Upper lobe of right lung (tissue), 1 donor: Measurements from ENCODE around the gene TENT5C. TPM values are rescaled to one million over a fixed set of nuclear protein-coding genes. Genes with fewer than 3 reads are reported as not detected.

Experiments used
- ATAC-seq: fragments of 200-7000 bp; cut with Tn5 transposase; one replicate; pipeline ENCODE4 v1.9.1; 2020; ENCODE audit warnings: mild to moderate bottlenecking, moderate library complexity
- DNase-seq: peaks from one replicate; pipeline ENCODE4 v3.0.0-alpha.2; 2020
- H3K27ac ChIP-seq: fragments of 200-600 bp; one replicate; pipeline ENCODE4 v1.8.0; 2022
- H3K27me3 ChIP-seq: fragments of 200-600 bp; one replicate; pipeline ENCODE4 v1.8.0; 2022; ENCODE audit warnings: mild to moderate bottlenecking
- H3K36me3 ChIP-seq: fragments of 200-600 bp; one replicate; pipeline ENCODE4 v1.8.0; 2022
- H3K4me1 ChIP-seq: fragments of 200-600 bp; one replicate; pipeline ENCODE4 v1.8.0; 2022
- H3K4me3 ChIP-seq: fragments of 200-600 bp; one replicate; pipeline ENCODE4 v1.8.0; 2022; ENCODE audit warnings: mild to moderate bottlenecking
- H3K9me3 ChIP-seq: fragments of 200-600 bp; one replicate; pipeline ENCODE4 v1.8.0; 2022
- intact Hi-C: fragments of 100-400 bp; cut with DNase I; formaldehyde crosslinking; loops from one replicate; pipeline ENCODE4 v1.11.0; 2022
- total RNA-seq: library from RNA; stranded (reverse); fragmentation: NEBNext Ultra II Directional; extraction: Animal tissue kit (Norgen Biotek cat#: 25700); gene quantifications from one replicate; pipeline ENCODE4 v1.2.1, GENCODE V29; 2021
- TF ChIP-seq, protein P1 (sequence below): fragments of 200-600 bp; IDR thresholded peaks from one replicate; pipeline ENCODE4 v1.8.0; 2022; ENCODE audit warnings: antibody characterized with exemption
- donor health status: DM: no; HTN: yes; CAD: no; lungs with severe emphysema.

Gene TENT5C
- total RNA-seq, 1 donor from 2014 or later, result 13.7 TPM

DNA sequence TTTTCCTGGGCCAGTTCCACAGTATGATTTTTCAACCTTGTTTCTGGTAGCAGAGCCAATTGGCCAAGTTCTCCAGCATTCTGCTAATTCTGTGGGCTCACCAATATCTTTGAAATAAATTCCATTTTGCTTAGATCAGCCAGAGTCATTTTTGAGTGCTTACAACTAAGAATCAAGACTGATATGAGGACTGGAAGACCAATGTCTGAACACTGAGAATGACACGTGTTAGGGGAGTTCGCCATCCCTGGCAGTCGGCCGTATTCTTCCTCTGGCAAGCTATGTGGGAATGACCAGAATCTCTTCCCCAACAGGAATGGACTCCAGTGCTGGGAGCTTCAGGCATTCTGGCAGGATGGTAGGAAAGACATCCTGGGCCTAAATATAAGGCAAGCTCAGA lies 4.9 kb upstream of the TENT5C start:
- Histone ChIP-seq H3K4me3 (no peak overlapping the region), H3K36me3 (no peaks in the 10 kb centered on the region), H3K4me1 (peaks cover 4% of the 10 kb centered on the region), H3K27me3 (no peaks in the 10 kb centered on the region), H3K9me3 (no peaks in the 10 kb centered on the region), H3K27ac (no peak overlapping the region)
- no peak for DNase-seq
- TF ChIP-seq, protein P1, sequence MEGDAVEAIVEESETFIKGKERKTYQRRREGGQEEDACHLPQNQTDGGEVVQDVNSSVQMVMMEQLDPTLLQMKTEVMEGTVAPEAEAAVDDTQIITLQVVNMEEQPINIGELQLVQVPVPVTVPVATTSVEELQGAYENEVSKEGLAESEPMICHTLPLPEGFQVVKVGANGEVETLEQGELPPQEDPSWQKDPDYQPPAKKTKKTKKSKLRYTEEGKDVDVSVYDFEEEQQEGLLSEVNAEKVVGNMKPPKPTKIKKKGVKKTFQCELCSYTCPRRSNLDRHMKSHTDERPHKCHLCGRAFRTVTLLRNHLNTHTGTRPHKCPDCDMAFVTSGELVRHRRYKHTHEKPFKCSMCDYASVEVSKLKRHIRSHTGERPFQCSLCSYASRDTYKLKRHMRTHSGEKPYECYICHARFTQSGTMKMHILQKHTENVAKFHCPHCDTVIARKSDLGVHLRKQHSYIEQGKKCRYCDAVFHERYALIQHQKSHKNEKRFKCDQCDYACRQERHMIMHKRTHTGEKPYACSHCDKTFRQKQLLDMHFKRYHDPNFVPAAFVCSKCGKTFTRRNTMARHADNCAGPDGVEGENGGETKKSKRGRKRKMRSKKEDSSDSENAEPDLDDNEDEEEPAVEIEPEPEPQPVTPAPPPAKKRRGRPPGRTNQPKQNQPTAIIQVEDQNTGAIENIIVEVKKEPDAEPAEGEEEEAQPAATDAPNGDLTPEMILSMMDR, result no peak
- ATAC-seq, result no peak
- intact Hi-C loops, result no loop called here

DNA sequence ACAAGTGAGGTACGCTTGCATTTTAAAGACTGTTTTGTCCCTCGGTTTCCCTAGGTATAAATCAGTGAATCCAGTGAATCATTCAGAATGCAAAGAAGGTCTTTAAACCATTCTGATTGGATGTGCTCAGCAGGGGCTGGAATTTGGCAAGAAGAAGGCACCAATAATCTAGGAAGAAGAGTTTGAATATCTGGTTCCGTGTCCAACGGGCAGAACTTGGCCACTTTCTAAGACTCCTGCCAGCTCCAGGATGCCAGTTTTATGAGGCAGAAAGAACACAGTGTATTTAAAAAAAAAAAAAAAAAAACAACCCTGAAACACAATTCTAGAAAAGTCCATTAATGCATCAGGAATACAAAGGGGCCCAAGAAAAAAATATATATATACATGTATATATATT lies 3.0 kb upstream of the TENT5C start:
- H3K36me3 ChIP-seq, result no peaks in the 10 kb centered on the region
- TF ChIP-seq, protein P1, result no peak
- no peak for DNase-seq
- intact Hi-C loops, result no loop called here
- H3K27ac ChIP-seq, result no peak overlapping the region
- no peak overlapping the region for H3K4me3 ChIP-seq
- no peak for ATAC-seq
- H3K9me3 ChIP-seq, result no peaks in the 10 kb centered on the region
- H3K4me1 ChIP-seq, result peaks cover 13% of the 10 kb centered on the region
- no peaks in the 10 kb centered on the region for H3K27me3 ChIP-seq

DNA sequence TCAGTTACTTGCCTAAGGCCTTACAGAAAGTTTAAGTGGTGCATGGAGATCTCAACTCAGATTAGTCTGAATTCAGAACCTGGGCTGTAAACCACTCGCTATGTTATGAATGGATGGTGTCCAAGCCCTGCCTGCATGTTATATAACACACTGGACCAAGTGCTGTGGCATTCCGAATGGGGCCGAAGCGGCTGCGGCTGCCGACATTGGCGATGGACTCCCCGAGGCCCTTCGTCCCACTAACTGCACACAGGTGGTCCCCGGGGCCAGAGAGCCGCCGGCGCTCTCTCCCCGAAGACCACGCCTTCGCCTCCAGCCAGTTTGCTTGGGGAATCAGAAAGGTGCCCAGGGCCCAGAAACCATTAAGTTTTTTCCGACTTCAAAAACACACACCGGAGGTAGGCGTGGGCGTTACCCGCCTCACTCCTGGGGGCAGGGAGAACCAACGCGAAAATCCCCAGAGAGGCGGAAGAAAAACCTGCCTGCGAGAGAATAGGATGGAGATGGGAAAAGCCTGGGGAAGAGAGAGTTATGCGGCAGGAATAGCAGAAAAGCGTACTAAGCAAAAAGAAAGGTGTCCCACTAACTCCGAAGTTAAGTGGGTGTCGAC lies 579 bp upstream of the TENT5C start:
- Histone ChIP-seq H3K27ac (peak overlapping the region; percentile 89), H3K4me3 (peak overlapping the region; percentile 60), H3K36me3 (no peaks in the 10 kb centered on the region), H3K9me3 (no peaks in the 10 kb centered on the region), H3K27me3 (no peaks in the 10 kb centered on the region), H3K4me1 (peaks cover 17% of the 10 kb centered on the region)
- intact Hi-C loops, result no loop called here
- ATAC-seq (peak; percentile 16), DNase-seq (no peak)
- TF ChIP-seq, protein P1, result no peak

DNA sequence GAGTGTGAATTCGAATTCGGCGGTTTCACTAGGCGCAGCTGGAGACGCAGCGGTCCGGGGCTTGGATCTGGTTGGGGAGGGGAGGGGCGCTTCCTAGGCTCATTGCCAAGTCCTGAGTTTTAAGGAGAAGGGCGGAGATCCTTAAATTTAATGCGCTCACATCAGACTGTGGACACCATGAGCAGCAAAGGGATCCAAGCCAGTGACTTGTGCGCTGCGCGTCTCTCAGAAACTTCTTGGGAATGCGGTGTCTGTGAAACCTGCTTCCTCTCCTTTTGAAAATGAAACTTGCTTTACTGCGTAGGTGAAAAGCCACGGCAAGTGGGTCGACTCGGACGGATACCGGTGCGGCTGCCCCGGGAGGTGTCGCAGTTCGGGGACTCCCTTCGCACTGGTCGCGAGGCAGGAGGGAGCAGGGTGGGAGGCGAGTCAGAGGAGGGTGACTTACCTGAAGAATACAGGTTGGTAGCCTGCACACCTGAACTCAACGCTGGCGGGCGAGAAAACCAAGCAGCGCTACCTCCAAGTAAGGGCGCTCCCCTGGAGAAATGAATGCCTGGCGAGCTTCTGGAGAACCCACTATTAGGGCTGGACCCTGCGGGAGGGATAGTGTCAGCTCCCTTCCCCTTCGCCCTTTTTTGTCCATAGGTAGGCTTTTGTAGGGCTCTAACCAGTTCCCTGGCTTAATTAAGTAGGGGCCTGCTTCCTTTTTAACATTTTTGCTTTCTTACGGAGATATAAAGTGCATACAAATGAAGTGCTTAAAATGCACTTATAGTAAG lies 992 bp downstream of the TENT5C start:
- peaks cover 17% of the 10 kb centered on the region for H3K4me1 ChIP-seq
- no peaks in the 10 kb centered on the region for H3K27me3 ChIP-seq
- H3K4me3 ChIP-seq, result peak overlapping the region; percentile 60
- peak overlapping the region; percentile 83 for H3K27ac ChIP-seq
- H3K36me3 ChIP-seq, result no peaks in the 10 kb centered on the region
- H3K9me3 ChIP-seq, result no peaks in the 10 kb centered on the region
- intact Hi-C loops, result no loop called here
- DNase-seq (peak; percentile 79), ATAC-seq (peak; percentile 12)
- TF ChIP-seq, protein P1, result no peak

DNA sequence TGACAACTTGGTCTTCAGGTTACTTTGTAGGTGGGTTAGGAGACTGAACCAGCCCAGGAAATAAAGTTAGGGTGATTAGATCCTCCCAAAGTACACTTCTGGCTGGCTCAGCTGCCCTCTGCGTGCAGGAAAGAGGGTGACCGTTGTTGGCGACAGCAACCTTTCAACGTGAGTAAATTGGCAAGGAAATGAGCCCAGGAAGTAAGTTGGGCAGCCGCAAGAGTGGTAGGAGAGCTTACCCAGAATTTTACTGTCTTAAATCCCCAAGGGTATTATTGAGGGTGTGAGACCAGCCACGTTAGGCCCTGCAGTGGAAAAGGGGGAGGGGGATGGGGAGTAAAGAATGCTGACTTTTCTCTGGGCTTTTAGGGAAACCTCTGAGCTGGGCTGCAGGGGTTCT lies 1.6 kb downstream of the TENT5C start:
- H3K27ac ChIP-seq, result peak overlapping the region; percentile 83
- H3K4me1 ChIP-seq, result peaks cover 18% of the 10 kb centered on the region
- H3K27me3 ChIP-seq, result no peaks in the 10 kb centered on the region
- H3K36me3 ChIP-seq, result no peaks in the 10 kb centered on the region
- peak overlapping the region; percentile 60 for H3K4me3 ChIP-seq
- TF ChIP-seq, protein P1, result no peak
- ATAC-seq, result no peak
- DNase-seq, result no peak
- no peaks in the 10 kb centered on the region for H3K9me3 ChIP-seq
- intact Hi-C loops, result no loop called here
